ENCODE data around the gene GAA.

GAA gene

DNA sequence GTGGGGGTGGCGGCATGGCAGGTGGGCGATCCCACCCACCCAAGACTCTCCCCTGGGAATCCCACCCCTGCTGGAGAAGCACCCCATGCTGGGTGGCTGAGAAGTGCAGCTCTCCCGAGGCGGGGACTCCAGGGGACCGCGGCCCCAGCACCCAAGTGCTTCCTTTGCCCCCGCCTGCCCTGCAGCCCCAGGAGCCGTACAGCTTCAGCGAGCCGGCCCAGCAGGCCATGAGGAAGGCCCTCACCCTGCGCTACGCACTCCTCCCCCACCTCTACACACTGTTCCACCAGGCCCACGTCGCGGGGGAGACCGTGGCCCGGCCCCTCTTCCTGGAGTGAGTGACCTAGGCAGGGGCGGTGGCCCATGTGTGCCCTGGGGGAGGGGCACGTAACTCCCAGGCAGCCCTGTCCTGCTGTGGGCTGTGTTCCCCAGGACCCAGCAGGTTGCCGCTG lies 11.7 kb downstream of the GAA start:
- Histone ChIP-seq H3K27ac (ENCODE audit: low read length) (peak overlapping the region; percentile 47), H3K27me3 (ENCODE audit: insufficient read depth, low read length) (no peaks in the 10 kb centered on the region), H3K36me3 (ENCODE audit: insufficient read depth, low read depth, low read length) (0 out of 2 replicates have a peak, but pooled peaks cover 3% of the 10 kb centered on the region), H3K9me3 (ENCODE audit: insufficient read depth, low read depth, low read length) (no peaks in the 10 kb centered on the region), H3K4me3 (ENCODE audit: low read length) (no peak overlapping the region), H3K9ac (ENCODE audit: low read depth, low read length) (peak overlapping the region; percentile 48), H3K4me1 (ENCODE audit: insufficient read depth, low read length) (peaks cover 7% of the 10 kb centered on the region; the same call in 1 of the 2 replicates)

DNA sequence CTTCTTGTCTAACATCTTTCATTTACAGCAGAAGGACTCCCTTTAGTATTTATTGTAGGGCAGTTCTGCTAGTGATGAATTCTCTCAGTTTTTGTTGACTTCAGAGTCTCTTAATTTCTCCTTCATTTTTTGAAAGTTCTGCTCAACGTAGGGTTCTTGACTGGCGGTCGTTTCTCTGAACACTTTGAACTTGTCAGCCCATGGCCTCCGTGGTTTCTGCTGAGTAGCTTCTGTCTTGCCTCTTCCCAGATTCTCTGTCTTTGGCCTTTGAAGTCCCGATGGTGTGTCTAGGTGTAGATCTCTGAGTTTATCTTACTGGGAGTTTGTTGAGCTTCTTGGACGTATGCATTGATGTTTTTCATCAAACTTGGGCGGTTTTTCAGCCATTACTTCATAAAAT lies 13.4 kb downstream of the GAA start:
- 0 out of 2 replicates have a peak, but pooled peaks cover 3% of the 10 kb centered on the region for H3K36me3 ChIP-seq (ENCODE audit: insufficient read depth, low read depth, low read length)
- H3K27ac ChIP-seq (ENCODE audit: low read length) = no peak overlapping the region
- no peak overlapping the region for H3K4me3 ChIP-seq (ENCODE audit: low read length)
- no peaks in the 10 kb centered on the region for H3K27me3 ChIP-seq (ENCODE audit: insufficient read depth, low read length)
- no peaks in the 10 kb centered on the region for H3K9me3 ChIP-seq (ENCODE audit: insufficient read depth, low read depth, low read length)
- H3K9ac ChIP-seq (ENCODE audit: low read depth, low read length) = no peak overlapping the region
- peaks cover 7% of the 10 kb centered on the region; the same call in 1 of the 2 replicates for H3K4me1 ChIP-seq (ENCODE audit: insufficient read depth, low read length)

- 0 out of 2 replicates have a peak, but pooled peaks cover 3% of the 10 kb centered on the region for H3K36me3 ChIP-seq (ENCODE audit: insufficient read depth, low read depth, low read length)
- H3K27ac ChIP-seq (ENCODE audit: low read length) = no peak overlapping the region
- H3K27me3 ChIP-seq (ENCODE audit: insufficient read depth, low read length) = no peaks in the 10 kb centered on the region
- H3K9ac ChIP-seq (ENCODE audit: low read depth, low read length) = no peak overlapping the region
- H3K4me1 ChIP-seq (ENCODE audit: insufficient read depth, low read length) = peaks cover 7% of the 10 kb centered on the region; the same call in 1 of the 2 replicates
- H3K9me3 ChIP-seq (ENCODE audit: insufficient read depth, low read depth, low read length) = no peaks in the 10 kb centered on the region
- no peak overlapping the region for H3K4me3 ChIP-seq (ENCODE audit: low read length)
These were observed 13.8 kb downstream of the GAA start for GRCh38 chr17:80115159-80115558.

DNA sequence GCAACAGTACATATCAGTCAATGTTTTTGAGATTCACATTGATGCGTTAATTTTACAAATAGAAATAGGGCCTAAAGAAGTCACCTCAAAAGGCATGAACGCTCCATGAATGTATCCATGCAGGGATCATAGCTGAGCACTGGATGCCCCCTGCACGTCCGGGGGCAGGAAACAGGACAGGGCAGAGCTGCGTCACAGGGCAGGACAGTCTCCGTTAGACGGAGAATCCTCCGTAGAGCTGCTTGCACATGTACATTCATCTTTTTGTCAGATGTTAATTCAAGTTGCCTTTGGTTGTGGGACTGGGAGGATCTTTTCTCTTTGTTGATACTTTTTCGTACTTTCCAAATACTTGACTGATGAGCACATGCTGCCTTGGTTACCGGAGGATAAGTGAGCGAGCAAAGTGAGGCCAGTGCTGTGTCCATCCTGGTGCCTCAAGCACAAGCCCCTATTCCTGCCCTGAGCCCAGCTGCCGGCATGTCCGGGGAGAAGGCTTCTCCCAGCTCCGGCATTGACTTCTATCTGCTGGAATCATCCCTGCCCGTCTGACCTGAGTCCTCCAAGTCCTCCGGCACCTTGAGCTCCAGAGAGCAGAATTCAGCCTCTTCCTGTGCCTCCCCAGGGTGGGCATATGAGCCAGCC lies 15.0 kb downstream of the GAA start:
- Histone ChIP-seq H3K36me3 (ENCODE audit: insufficient read depth, low read depth, low read length) (0 out of 2 replicates have a peak, but pooled peaks cover 3% of the 10 kb centered on the region), H3K27me3 (ENCODE audit: insufficient read depth, low read length) (no peaks in the 10 kb centered on the region), H3K27ac (ENCODE audit: low read length) (no peak overlapping the region)

GRCh38 chr17:80116921-80117380 lies 15.6 kb downstream of the GAA start:
- Histone ChIP-seq H3K4me3 (ENCODE audit: low read length) (no peak overlapping the region), H3K36me3 (ENCODE audit: insufficient read depth, low read depth, low read length) (0 out of 2 replicates have a peak, but pooled peaks cover 3% of the 10 kb centered on the region), H3K9ac (ENCODE audit: low read depth, low read length) (no peak overlapping the region), H3K27me3 (ENCODE audit: insufficient read depth, low read length) (no peaks in the 10 kb centered on the region), H3K27ac (ENCODE audit: low read length) (no peak overlapping the region), H3K9me3 (ENCODE audit: insufficient read depth, low read depth, low read length) (no peaks in the 10 kb centered on the region), H3K4me1 (ENCODE audit: insufficient read depth, low read length) (peaks cover 7% of the 10 kb centered on the region; the same call in 1 of the 2 replicates)

More for the DNA sequence above, 15.0 kb downstream of the GAA start:
- H3K4me3 ChIP-seq (ENCODE audit: low read length) = no peak overlapping the region
- H3K9me3 ChIP-seq (ENCODE audit: insufficient read depth, low read depth, low read length) = no peaks in the 10 kb centered on the region
- peaks cover 7% of the 10 kb centered on the region; the same call in 1 of the 2 replicates for H3K4me1 ChIP-seq (ENCODE audit: insufficient read depth, low read length)
- no peak overlapping the region for H3K9ac ChIP-seq (ENCODE audit: low read depth, low read length)

- Histone ChIP-seq H3K36me3 (ENCODE audit: insufficient read depth, low read depth, low read length) (0 out of 2 replicates have a peak, but pooled peaks cover 3% of the 10 kb centered on the region), H3K27me3 (ENCODE audit: insufficient read depth, low read length) (no peaks in the 10 kb centered on the region), H3K27ac (ENCODE audit: low read length) (no peak overlapping the region), H3K4me1 (ENCODE audit: insufficient read depth, low read length) (peaks cover 7% of the 10 kb centered on the region; the same call in 1 of the 2 replicates), H3K9me3 (ENCODE audit: insufficient read depth, low read depth, low read length) (no peaks in the 10 kb centered on the region), H3K4me3 (ENCODE audit: low read length) (no peak overlapping the region), H3K9ac (ENCODE audit: low read depth, low read length) (no peak overlapping the region)
These were observed 16.4 kb downstream of the GAA start for GRCh38 chr17:80117491-80118401.

DNA sequence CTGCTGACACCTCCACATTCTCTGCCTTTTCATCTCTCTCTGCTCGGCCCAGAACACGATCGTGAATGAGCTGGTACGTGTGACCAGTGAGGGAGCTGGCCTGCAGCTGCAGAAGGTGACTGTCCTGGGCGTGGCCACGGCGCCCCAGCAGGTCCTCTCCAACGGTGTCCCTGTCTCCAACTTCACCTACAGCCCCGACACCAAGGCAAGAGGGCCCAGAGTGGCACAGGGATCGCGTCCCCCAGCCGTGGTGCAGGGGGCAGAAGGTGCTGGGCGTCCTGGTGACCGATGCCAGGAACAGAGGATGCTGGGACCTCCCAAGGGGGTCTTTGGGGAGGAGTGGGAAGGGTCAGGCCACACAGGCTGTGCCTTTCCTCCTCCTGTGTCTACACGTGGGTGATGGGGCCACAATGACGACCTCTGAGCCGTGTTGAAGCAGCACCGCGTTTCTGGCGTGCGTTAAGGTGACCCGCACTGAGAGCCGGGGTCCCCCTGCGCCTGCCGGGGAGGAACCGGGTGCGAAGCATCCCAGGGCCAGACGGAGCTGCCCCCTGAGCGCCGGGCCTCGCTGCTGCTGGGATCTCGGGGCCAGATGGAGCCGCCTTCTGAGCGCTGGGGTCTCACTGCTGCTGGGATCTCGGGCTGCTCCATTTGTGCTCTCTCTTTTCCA lies 17.4 kb downstream of the GAA start:
- no peak overlapping the region for H3K27ac ChIP-seq (ENCODE audit: low read length)
- H3K4me1 ChIP-seq (ENCODE audit: insufficient read depth, low read length) = peaks cover 5% of the 10 kb centered on the region; the same call in 1 of the 2 replicates
- no peaks in the 10 kb centered on the region for H3K9me3 ChIP-seq (ENCODE audit: insufficient read depth, low read depth, low read length)
- 0 out of 2 replicates have a peak, but pooled peaks cover 3% of the 10 kb centered on the region for H3K36me3 ChIP-seq (ENCODE audit: insufficient read depth, low read depth, low read length)
- no peak overlapping the region for H3K9ac ChIP-seq (ENCODE audit: low read depth, low read length)
- H3K27me3 ChIP-seq (ENCODE audit: insufficient read depth, low read length) = no peaks in the 10 kb centered on the region
- no peak overlapping the region for H3K4me3 ChIP-seq (ENCODE audit: low read length)

DNA sequence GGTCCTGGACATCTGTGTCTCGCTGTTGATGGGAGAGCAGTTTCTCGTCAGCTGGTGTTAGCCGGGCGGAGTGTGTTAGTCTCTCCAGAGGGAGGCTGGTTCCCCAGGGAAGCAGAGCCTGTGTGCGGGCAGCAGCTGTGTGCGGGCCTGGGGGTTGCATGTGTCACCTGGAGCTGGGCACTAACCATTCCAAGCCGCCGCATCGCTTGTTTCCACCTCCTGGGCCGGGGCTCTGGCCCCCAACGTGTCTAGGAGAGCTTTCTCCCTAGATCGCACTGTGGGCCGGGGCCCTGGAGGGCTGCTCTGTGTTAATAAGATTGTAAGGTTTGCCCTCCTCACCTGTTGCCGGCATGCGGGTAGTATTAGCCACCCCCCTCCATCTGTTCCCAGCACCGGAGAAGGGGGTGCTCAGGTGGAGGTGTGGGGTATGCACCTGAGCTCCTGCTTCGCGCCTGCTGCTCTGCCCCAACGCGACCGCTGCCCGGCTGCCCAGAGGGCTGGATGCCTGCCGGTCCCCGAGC lies 17.9 kb downstream of the GAA start:
- Histone ChIP-seq H3K9me3 (ENCODE audit: insufficient read depth, low read depth, low read length) (no peaks in the 10 kb centered on the region), H3K9ac (ENCODE audit: low read depth, low read length) (no peak overlapping the region), H3K27ac (ENCODE audit: low read length) (no peak overlapping the region), H3K27me3 (ENCODE audit: insufficient read depth, low read length) (no peaks in the 10 kb centered on the region), H3K4me3 (ENCODE audit: low read length) (no peak overlapping the region), H3K36me3 (ENCODE audit: insufficient read depth, low read depth, low read length) (no peaks in the 10 kb centered on the region), H3K4me1 (ENCODE audit: insufficient read depth, low read length) (peaks cover 8% of the 10 kb centered on the region; the same call in 1 of the 2 replicates)

- Histone ChIP-seq H3K27ac (ENCODE audit: low read length) (no peak overlapping the region), H3K4me3 (ENCODE audit: low read length) (no peak overlapping the region), H3K36me3 (ENCODE audit: insufficient read depth, low read depth, low read length) (no peaks in the 10 kb centered on the region), H3K4me1 (ENCODE audit: insufficient read depth, low read length) (peaks cover 13% of the 10 kb centered on the region; the same call in 1 of the 2 replicates), H3K27me3 (ENCODE audit: insufficient read depth, low read length) (no peaks in the 10 kb centered on the region), H3K9ac (ENCODE audit: low read depth, low read length) (no peak overlapping the region), H3K9me3 (ENCODE audit: insufficient read depth, low read depth, low read length) (no peaks in the 10 kb centered on the region)
These were observed 18.5 kb downstream of the GAA start for GRCh38 chr17:80119839-80120238.

- Histone ChIP-seq H3K9ac (ENCODE audit: low read depth, low read length) (no peak overlapping the region), H3K27me3 (ENCODE audit: insufficient read depth, low read length) (no peaks in the 10 kb centered on the region), H3K36me3 (ENCODE audit: insufficient read depth, low read depth, low read length) (no peaks in the 10 kb centered on the region), H3K27ac (ENCODE audit: low read length) (no peak overlapping the region), H3K4me3 (ENCODE audit: low read length) (no peak overlapping the region), H3K9me3 (ENCODE audit: insufficient read depth, low read depth, low read length) (no peaks in the 10 kb centered on the region), H3K4me1 (ENCODE audit: insufficient read depth, low read length) (peaks cover 16% of the 10 kb centered on the region; the same call in 1 of the 2 replicates)
These were observed 20.7 kb downstream of the GAA start for GRCh38 chr17:80122026-80122575.
